ENCODE measurements around the gene XCL2. TPM values are rescaled to one million over a fixed set of nuclear protein-coding genes. Genes with fewer than 3 reads are reported as not detected.
"Not testable (repeated sequence)": the region's sequence is repeated elsewhere in the genome, so short reads cannot be mapped to it uniquely, and the experiment has no call there.

The XCL2 gene
- total RNA-seq, 1 donor from 2014 or later, result not detected

GRCh38 chr1:168567007-168567406, 23.2 kb upstream of the XCL2 start:
- intact Hi-C loops (cut with DNase I), result no loop called here
- no peak for DNase-seq

GRCh38 chr1:168565825-168566224, 22.0 kb upstream of the XCL2 start:
- DNase-seq, result no peak
- ATAC-seq (ENCODE audit: poor library complexity), result no peak
- intact Hi-C loops (cut with DNase I), result no loop called here

More at GRCh38 chr1:168567007-168567406, 23.2 kb upstream of the XCL2 start:
- ATAC-seq (ENCODE audit: poor library complexity), result no peak

- ATAC-seq (ENCODE audit: poor library complexity), result no peak
- intact Hi-C loops (cut with DNase I), result no loop called here
These were observed 18.2 kb upstream of the XCL2 start for GRCh38 chr1:168561989-168562388.

GRCh38 chr1:168560370-168560769, 16.6 kb upstream of the XCL2 start:
- ATAC-seq (ENCODE audit: poor library complexity) (no peak), DNase-seq (no peak)
- intact Hi-C loops (cut with DNase I), result no loop called here

More at GRCh38 chr1:168561989-168562388, 18.2 kb upstream of the XCL2 start:
- DNase-seq, result no peak

- DNase-seq (no peak), ATAC-seq (ENCODE audit: poor library complexity) (no peak)
- intact Hi-C loops (cut with DNase I), result no loop called here
These were observed 12.8 kb upstream of the XCL2 start for GRCh38 chr1:168556647-168557046.

GRCh38 chr1:168555508-168556046, 11.8 kb upstream of the XCL2 start:
- ATAC-seq (ENCODE audit: poor library complexity) (no peak), DNase-seq (no peak)
- intact Hi-C loops (cut with DNase I), result no loop called here

GRCh38 chr1:168554603-168555483, 11.0 kb upstream of the XCL2 start:
- no peak for ATAC-seq (ENCODE audit: poor library complexity)
- intact Hi-C loops (cut with DNase I), result no loop called here

GRCh38 chr1:168553680-168554553, 10.1 kb upstream of the XCL2 start:
- intact Hi-C loops (cut with DNase I), result no loop called here
- DNase-seq, result no peak
- no peak for ATAC-seq (ENCODE audit: poor library complexity)

More at GRCh38 chr1:168554603-168555483, 11.0 kb upstream of the XCL2 start:
- no peak for DNase-seq

GRCh38 chr1:168552961-168553360, 9.2 kb upstream of the XCL2 start:
- no peak for DNase-seq
- intact Hi-C loops (cut with DNase I), result no loop called here

GRCh38 chr1:168551688-168552087, 7.9 kb upstream of the XCL2 start:
- DNase-seq (no peak), ATAC-seq (ENCODE audit: poor library complexity) (no peak)
- intact Hi-C loops (cut with DNase I), result no loop called here

More at GRCh38 chr1:168552961-168553360, 9.2 kb upstream of the XCL2 start:
- ATAC-seq (ENCODE audit: poor library complexity), result no peak

GRCh38 chr1:168550971-168551370, 7.2 kb upstream of the XCL2 start:
- ATAC-seq (ENCODE audit: poor library complexity), result no peak
- DNase-seq, result no peak
- intact Hi-C loops (cut with DNase I), result no loop called here

GRCh38 chr1:168546553-168546895, 2.7 kb upstream of the XCL2 start:
- intact Hi-C loops (cut with DNase I), result not testable (repeated sequence)

GRCh38 chr1:168545678-168546552, 2.1 kb upstream of the XCL2 start:
- ATAC-seq (ENCODE audit: poor library complexity); intact Hi-C loops (cut with DNase I); DNase-seq: not testable (repeated sequence)

More at GRCh38 chr1:168546553-168546895, 2.7 kb upstream of the XCL2 start:
- not testable (repeated sequence) for DNase-seq; ATAC-seq (ENCODE audit: poor library complexity)

- intact Hi-C loops (cut with DNase I); ATAC-seq (ENCODE audit: poor library complexity); DNase-seq: not testable (repeated sequence)
These were observed 819 bp downstream of the XCL2 start for GRCh38 chr1:168542978-168543377.

GRCh38 chr1:168540798-168541197, 3.0 kb downstream of the XCL2 start:
- DNase-seq; ATAC-seq (ENCODE audit: poor library complexity); intact Hi-C loops (cut with DNase I): not testable (repeated sequence)

GRCh38 chr1:168535536-168535935, 8.3 kb downstream of the XCL2 start:
- no peak for ATAC-seq (ENCODE audit: poor library complexity)
- intact Hi-C loops (cut with DNase I), result no loop called here

GRCh38 chr1:168531615-168532345, 12.0 kb downstream of the XCL2 start:
- DNase-seq, result no peak
- intact Hi-C loops (cut with DNase I), result no loop called here
- ATAC-seq (ENCODE audit: poor library complexity), result no peak

More at GRCh38 chr1:168535536-168535935, 8.3 kb downstream of the XCL2 start:
- no peak for DNase-seq
